Measurements from ENCODE around the gene PDLIM1. TPM values are rescaled to one million over a fixed set of nuclear protein-coding genes. Genes with fewer than 3 reads are reported as not detected.

Gene PDLIM1
- total and polyA plus RNA-seq, 2 of the 13 experiments (the other 11 are each of a cell fraction or from before 2014, with no cell fraction given) = 119 to 123 TPM

DNA sequence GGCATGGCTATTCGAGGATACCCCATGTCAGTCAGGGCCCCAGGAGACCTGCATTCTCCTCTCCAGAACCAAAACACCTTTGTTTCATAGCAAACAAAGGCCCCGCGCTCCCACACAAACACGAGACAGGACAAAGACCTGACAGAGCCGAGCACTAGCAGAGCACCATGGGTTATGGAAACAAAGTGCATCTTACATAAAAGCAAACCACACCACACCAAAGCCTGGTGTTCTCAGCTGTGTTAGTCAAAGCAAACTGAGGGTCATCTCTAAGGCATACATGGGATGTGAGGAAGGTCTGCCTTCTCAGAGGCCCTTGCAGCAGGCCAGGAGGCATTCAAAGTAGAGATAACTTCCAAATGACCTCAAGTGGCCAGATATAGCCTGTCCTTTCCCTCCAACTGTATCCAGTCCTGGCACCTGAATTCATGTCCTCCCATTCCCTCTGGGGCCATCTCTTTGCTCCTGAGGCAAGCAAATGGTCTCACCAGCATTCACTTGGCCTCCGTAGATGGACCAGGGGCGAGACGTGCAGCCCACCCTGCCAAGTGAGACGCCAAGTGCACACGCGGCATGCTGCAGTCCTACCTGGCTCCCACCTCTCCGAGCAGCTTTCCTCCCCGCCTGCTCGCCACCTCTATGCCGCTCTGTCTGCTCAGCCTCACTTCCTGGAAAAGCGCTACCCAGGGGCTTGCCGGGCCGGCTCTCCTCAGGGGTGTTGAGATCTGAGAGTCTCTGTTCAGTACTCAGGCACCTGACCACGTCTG, 45.3 kb upstream of the PDLIM1 start:
- ChIA-PET CTCF (ENCODE audit: low intra/inter-chr PET ratio, low total read pairs) (interaction anchor here (2.7 kb wide), 1 partner anchor 27 kb away, joined by 9 read pairs; no protein-coding TSS in a partner anchor), POLR2A (interaction anchor here (1.1 to 1.2 kb wide), 2 partner anchors 11 to 58 kb away, joined by 4 to 5 read pairs; no protein-coding TSS in a partner anchor)
- peaks cover 73% of the 10 kb centered on the region for H3K4me1 ChIP-seq (ENCODE audit: insufficient read depth, low read length)
- in situ Hi-C loops (cut with HindIII; ENCODE audit: extremely low pct_ligation_motif_present, low pct_unique_long_range_greater_than_20kb) (no loop called here), intact Hi-C loops (cut with micrococcal nuclease; ENCODE audit: unreplicated experiment) (loop anchor here (2.0 kb wide), 1 partner anchor 27 kb away; no protein-coding TSS in a partner anchor)
- peak; percentile 89 for DNase-seq (ENCODE audit: low spot score)
- H3K4me2 ChIP-seq (ENCODE audit: low read depth, low read length) = peak overlapping the region; percentile 12; the same call in 1 of the 2 replicates
- peak; percentile 83 for ATAC-seq
- no peaks in the 10 kb centered on the region for H4K20me1 ChIP-seq (ENCODE audit: insufficient read depth, low read length)
- FAIRE-seq = peak; percentile 93
- WGBS (ENCODE audit: low lambda C conversion rate) = 75% methylated on average over 19 of the region's 19 CpGs
- no peaks in the 10 kb centered on the region for H3K79me2 ChIP-seq (ENCODE audit: insufficient read depth, low read length)
- H3K27me3 ChIP-seq (ENCODE audit: control insufficient read depth in 1 of 2, insufficient read depth in 2 of 2, low read length in 2 of 2) = no peaks in the 10 kb centered on the region
- H3K9ac ChIP-seq (ENCODE audit: insufficient read depth, low read depth, low read length) = peak overlapping the region; percentile 36
- H3K36me3 ChIP-seq (replicated peaks in 1 of 2; ENCODE audit: control insufficient read depth in 1 of 2, insufficient read depth in 2 of 2, low read length in 2 of 2) = peaks cover 5 to 28% of the 10 kb centered on the region in 2 experiments
- no peak overlapping the region for H2AFZ ChIP-seq (ENCODE audit: low read length)
- peak overlapping the region; percentile 60 for H3K27ac ChIP-seq (ENCODE audit: extremely low read length, insufficient read depth, low read length)
- no peak overlapping the region for H3K4me3 ChIP-seq (replicated peaks in 1 of 3; ENCODE audit: insufficient read depth in 1 of 3, low read depth in 2 of 3, low read length in 3 of 3)
- BruUV-seq (replicated peaks) = no TSS peak
- no peaks in the 10 kb centered on the region for H3K9me3 ChIP-seq (ENCODE audit: low read length)
- TF ChIP-seq ZNF24 (IDR thresholded peaks at IDR 0.05) = no peak
- TF ChIP-seq BHLHE40 (IDR thresholded peaks at IDR 0.05; ENCODE audit: low read length) = peak; percentile 71
- TF ChIP-seq, protein P1, sequence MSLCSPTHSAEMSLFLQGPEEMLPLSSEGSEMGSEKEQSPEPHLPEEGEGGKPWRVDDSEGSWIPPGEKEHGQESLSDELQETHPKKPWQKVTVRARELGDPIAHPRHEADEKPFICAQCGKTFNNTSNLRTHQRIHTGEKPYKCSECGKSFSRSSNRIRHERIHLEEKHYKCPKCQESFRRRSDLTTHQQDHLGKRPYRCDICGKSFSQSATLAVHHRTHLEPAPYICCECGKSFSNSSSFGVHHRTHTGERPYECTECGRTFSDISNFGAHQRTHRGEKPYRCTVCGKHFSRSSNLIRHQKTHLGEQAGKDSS (CRISPR knock-in tag; IDR thresholded peaks at IDR 0.05; ENCODE audit: borderline replicate concordance, low read depth) = no peak
- TF ChIP-seq MTF2 (CRISPR knock-in tag; IDR thresholded peaks at IDR 0.05; ENCODE audit: borderline replicate concordance) = no peak
- TF ChIP-seq NR3C1 (CRISPR knock-in tag; IDR thresholded peaks at IDR 0.05) = no peak
- TF ChIP-seq, protein P2, sequence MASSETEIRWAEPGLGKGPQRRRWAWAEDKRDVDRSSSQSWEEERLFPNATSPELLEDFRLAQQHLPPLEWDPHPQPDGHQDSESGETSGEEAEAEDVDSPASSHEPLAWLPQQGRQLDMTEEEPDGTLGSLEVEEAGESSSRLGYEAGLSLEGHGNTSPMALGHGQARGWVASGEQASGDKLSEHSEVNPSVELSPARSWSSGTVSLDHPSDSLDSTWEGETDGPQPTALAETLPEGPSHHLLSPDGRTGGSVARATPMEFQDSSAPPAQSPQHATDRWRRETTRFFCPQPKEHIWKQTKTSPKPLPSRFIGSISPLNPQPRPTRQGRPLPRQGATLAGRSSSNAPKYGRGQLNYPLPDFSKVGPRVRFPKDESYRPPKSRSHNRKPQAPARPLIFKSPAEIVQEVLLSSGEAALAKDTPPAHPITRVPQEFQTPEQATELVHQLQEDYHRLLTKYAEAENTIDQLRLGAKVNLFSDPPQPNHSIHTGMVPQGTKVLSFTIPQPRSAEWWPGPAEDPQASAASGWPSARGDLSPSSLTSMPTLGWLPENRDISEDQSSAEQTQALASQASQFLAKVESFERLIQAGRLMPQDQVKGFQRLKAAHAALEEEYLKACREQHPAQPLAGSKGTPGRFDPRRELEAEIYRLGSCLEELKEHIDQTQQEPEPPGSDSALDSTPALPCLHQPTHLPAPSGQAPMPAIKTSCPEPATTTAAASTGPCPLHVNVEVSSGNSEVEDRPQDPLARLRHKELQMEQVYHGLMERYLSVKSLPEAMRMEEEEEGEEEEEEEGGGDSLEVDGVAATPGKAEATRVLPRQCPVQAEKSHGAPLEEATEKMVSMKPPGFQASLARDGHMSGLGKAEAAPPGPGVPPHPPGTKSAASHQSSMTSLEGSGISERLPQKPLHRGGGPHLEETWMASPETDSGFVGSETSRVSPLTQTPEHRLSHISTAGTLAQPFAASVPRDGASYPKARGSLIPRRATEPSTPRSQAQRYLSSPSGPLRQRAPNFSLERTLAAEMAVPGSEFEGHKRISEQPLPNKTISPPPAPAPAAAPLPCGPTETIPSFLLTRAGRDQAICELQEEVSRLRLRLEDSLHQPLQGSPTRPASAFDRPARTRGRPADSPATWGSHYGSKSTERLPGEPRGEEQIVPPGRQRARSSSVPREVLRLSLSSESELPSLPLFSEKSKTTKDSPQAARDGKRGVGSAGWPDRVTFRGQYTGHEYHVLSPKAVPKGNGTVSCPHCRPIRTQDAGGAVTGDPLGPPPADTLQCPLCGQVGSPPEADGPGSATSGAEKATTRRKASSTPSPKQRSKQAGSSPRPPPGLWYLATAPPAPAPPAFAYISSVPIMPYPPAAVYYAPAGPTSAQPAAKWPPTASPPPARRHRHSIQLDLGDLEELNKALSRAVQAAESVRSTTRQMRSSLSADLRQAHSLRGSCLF (CRISPR knock-in tag; IDR thresholded peaks at IDR 0.05; ENCODE audit: borderline replicate concordance) = no peak
- TF ChIP-seq DNMT1 (CRISPR knock-in tag; IDR thresholded peaks at IDR 0.05) = no peak
- no peak for TF ChIP-seq NFKB2 (CRISPR knock-in tag; IDR thresholded peaks at IDR 0.05; ENCODE audit: borderline replicate concordance)
- no peak for TF ChIP-seq SNAPC2 (CRISPR knock-in tag; IDR thresholded peaks at IDR 0.05)
- no peak for TF ChIP-seq U2AF2 (IDR thresholded peaks at IDR 0.05; ENCODE audit: low read depth, low read length)
- no peak for TF ChIP-seq POGZ (CRISPR knock-in tag; IDR thresholded peaks at IDR 0.05)
- no peak for TF ChIP-seq MTA1 (CRISPR knock-in tag; IDR thresholded peaks at IDR 0.05; ENCODE audit: borderline replicate concordance)
- TF ChIP-seq ARNT2 (CRISPR knock-in tag; IDR thresholded peaks at IDR 0.05; ENCODE audit: low read depth) = no peak
- no peak for TF ChIP-seq SP5 (CRISPR knock-in tag; IDR thresholded peaks at IDR 0.05; ENCODE audit: borderline replicate concordance, low read depth)
- TF ChIP-seq, protein P3, sequence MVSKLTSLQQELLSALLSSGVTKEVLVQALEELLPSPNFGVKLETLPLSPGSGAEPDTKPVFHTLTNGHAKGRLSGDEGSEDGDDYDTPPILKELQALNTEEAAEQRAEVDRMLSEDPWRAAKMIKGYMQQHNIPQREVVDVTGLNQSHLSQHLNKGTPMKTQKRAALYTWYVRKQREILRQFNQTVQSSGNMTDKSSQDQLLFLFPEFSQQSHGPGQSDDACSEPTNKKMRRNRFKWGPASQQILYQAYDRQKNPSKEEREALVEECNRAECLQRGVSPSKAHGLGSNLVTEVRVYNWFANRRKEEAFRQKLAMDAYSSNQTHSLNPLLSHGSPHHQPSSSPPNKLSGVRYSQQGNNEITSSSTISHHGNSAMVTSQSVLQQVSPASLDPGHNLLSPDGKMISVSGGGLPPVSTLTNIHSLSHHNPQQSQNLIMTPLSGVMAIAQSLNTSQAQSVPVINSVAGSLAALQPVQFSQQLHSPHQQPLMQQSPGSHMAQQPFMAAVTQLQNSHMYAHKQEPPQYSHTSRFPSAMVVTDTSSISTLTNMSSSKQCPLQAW (CRISPR knock-in tag; IDR thresholded peaks at IDR 0.05) = no peak
- TF ChIP-seq MAFF (IDR thresholded peaks at IDR 0.05; ENCODE audit: low read depth, low read length) = no peak
- TF ChIP-seq ZMYM3 (CRISPR knock-in tag; IDR thresholded peaks at IDR 0.05) = no peak
- TF ChIP-seq ZNF17 (CRISPR knock-in tag; IDR thresholded peaks at IDR 0.05) = no peak
